HK-2 (cell line): ENCODE measurements around the gene AIG1.
"Not testable (repeated sequence)": the region's sequence is repeated elsewhere in the genome, so short reads cannot be mapped to it uniquely, and the experiment has no call there.

ENCODE experiments used
- DNase-seq: peaks from one replicate; pipeline ENCODE4 v3.0.0-alpha.2; 2018; ENCODE audit not compliant: unreplicated experiment

The AIG1 gene

GRCh38 chr6:143229400-143229799 is 168.7 kb downstream of the AIG1 start:
- no peak for DNase-seq

GRCh38 chr6:143232849-143233248 is 172.2 kb downstream of the AIG1 start:
- peak; percentile 22 for DNase-seq

DNA sequence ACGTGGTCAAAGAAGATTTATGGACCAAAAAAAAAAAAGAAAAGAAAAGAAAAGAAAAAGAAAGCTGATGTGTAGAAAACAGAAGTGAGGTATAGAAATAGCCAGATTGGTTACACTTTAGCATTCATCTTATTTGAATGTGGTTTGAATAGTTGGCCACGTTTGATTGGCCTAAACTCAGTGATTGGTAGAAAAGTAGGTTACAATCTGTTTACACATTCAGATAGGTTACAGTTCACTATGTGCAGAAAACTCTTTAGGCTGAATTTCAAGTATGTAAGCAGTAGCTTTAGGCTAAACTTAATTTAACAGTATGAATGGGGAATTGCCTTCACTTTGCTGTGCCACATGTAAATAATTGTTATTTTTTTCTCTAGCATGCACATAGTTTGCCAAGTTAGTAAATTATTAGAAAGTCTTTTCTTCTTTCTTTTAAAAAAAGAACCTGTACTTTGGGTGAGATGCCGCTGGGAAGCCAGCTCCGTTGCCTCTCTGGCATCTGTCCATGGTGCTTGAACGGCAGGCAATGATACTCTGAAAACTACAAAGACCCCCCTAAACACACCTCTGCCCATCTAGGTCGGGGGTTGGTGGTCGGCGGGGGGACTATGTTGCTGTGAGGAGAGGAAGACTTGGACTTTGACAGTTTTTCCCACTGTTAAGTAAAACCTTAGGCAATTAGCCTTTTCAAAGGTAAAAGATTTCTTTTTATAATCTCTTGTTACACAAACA is 173.0 kb downstream of the AIG1 start:
- no peak for DNase-seq

- DNase-seq = no peak
These were observed 174.0 kb downstream of the AIG1 start for GRCh38 chr6:143234734-143235133.

DNA sequence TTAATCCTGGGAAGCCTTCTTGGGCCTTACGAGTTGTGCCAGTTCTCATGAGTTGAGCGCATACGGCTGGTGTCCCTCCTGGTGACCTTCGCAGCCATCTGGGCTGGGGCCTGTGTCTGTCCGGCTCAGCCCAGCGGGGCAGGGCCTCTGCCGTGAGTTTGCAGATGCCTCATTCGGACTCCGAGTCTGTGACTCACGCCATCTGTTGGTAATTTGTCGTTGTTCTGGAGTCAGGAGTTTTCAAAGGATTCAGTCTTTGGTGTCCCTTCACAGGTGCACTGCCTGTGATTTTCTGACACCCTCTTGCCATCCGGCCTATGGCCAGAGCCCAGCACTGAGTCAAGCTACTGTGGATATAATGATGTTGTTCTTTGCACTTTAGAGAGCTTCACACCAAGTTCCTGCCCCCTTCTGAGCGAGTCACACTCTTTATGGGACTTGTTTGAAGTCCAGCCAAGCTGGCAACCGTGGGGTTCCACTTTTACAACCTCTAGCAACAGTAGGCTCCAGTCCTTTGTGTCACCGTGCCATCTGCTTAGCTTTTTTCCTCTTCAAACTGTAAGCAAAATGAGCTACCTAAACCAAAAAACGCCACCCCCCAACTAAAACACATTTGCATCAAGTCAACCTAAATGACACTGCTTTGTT is 175.6 kb downstream of the AIG1 start:
- DNase-seq = no peak

DNA sequence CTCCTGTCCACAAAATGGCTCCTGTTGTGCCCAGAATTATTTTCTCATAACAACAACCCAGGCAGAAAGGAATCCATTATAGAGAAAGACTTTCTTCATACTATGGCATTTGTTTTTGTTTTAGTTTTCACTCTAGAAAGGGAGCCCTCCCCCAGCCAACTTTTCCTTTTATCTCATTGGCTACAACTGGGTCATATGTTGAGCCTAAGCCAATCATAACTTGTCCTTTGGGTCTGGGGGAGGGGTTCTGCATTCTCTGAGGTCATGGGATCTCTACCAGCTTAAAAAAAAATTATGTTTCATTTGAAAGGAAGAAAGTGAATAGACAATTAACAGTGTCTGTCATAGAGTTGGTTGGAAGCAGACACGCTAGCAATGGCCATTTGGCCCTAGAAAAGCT is 177.6 kb downstream of the AIG1 start:
- DNase-seq = no peak

DNA sequence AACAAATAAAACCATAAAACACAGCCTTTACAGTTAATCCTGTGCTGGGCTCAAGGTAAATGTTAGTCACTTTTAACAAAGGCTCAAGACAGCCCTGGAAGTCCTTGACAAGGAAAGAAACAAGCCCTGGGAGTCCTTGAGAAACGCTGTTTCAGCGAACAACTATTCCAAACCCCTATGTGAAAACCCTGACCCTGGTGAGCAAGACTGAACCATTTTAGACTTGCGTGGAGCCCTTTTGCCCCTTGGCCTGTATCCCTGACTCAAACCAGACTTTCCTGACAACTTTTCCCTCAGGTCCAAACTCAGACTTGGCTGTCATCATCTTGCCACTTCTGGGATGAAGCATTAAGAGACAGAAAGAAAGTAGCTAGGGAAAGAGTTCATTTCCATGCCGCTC is 180.4 kb downstream of the AIG1 start:
- DNase-seq = no peak

- DNase-seq = no peak
These were observed 181.2 kb downstream of the AIG1 start for GRCh38 chr6:143241911-143242310.

GRCh38 chr6:143243786-143244185 is 183.1 kb downstream of the AIG1 start:
- DNase-seq = no peak

DNA sequence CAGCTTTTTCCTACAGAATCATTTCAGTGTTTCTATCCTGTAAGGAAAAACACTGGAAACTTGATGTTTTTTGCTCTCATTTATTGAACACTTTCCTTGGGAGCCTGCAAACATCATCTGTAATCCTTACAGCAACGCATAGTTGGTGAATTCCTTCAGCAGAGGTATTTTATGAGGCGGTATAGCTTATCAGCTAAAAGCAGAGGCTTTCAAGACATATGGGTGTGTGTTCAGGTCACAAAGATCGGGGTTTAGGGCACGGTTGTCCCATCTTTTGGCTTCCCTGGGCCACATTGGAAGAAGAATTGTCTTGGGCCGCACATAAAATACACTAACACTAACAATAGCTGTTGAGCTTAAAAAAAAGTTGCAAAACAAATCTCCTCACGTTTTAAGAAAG is 185.0 kb downstream of the AIG1 start:
- DNase-seq = no peak

GRCh38 chr6:143246166-143246775 is 185.6 kb downstream of the AIG1 start:
- not testable (repeated sequence) for DNase-seq

- no peak for DNase-seq
These were observed 186.9 kb downstream of the AIG1 start for GRCh38 chr6:143247586-143247985.

DNA sequence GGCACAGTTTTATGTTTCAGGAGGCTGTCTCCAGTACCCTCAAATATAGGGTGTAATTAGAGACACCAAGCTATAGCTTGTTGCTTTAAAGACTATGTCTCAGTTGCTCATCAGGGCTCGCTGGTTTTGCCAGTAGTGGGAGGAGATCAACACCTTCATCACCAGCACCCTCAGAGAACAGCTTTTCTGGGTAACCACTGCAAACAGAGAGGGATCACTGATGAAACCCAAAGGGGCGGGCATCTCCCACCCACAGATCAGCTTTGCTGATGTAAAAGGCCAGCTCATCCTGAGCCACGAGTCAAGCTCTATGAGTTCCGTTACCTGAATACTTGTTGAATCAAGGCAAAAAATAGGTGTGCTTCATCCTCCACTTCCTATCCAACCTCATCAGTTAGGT is 187.7 kb downstream of the AIG1 start:
- no peak for DNase-seq

DNA sequence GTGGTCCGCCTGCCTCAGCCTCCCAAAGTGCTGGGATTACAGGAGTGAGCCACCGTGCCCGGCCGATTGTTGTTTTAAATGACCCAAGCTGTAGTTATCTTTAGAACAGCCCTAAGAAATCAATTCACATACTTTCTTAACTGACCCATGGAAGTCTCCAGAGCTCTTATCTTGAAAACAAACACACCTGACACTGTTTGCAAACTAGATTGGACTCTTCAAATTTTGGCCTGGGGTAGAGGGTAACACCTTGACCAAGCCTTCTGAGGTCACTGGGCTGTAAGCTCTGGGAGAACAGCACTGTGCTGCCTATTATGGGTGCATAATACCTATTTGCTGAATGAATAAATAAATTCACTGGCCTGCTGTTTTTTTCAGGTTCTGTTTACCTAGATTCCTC is 190.6 kb downstream of the AIG1 start:
- DNase-seq = no peak

GRCh38 chr6:143252961-143253360 is 192.3 kb downstream of the AIG1 start:
- DNase-seq = no peak

GRCh38 chr6:143253586-143253985 is 192.9 kb downstream of the AIG1 start:
- DNase-seq = no peak

DNA sequence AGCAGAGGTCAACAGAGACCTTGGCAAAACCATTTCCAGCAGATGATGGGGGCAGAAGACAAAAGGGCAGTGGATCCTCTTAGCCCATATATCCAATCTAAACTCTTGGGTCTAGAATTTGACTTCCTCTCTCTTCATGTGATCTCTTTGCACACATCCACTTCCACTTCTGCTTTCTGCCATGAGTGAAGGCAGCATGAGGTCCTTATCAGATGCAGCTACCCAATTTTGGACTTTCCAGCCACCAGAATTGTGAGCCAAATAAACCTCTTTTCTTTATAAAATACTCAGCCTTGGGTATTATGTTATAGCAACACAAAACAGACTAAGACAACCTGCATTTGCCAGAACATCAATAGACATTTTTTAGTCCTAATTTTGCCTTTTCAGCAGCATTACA is 198.3 kb downstream of the AIG1 start:
- DNase-seq = no peak

- DNase-seq = no peak
These were observed 200.2 kb downstream of the AIG1 start for GRCh38 chr6:143260857-143261256.

DNA sequence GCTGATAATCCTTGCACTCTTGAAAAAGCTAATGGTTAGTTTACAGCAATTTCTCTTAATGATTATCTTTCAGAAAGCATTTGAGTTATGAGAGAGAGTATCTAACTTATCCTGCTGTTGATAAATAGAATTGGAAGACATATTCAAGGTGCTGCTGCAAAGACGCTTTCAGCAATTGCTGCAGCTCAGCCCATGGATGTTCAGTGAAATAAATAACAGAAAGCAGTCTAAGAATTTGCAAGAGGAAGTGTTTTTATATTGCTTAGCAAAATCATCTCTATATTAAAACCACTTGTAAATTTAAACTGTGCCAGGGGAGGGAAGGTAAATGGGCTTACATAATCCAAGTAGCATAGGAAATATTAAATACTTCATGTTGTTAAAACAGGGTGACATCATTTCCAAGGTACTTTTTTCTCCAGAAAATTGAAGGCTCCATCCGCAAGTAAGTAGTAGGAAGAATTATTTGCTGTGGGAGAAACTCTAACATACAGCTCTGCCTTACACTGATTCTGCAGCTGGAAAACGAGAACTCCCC is 201.3 kb downstream of the AIG1 start:
- no peak for DNase-seq

GRCh38 chr6:143262859-143263258 is 202.2 kb downstream of the AIG1 start:
- DNase-seq = no peak

GRCh38 chr6:143264379-143264778 is 203.7 kb downstream of the AIG1 start:
- DNase-seq = no peak

GRCh38 chr6:143264986-143265764 is 204.5 kb downstream of the AIG1 start:
- no peak for DNase-seq
